HG02571 (cell line): ENCODE results near the gene NGF.

Experiments
- ATAC-seq: cut with Tn5 transposase; IDR thresholded peaks from one replicate; pipeline ENCODE4 v1.9.1; 2021; ENCODE audit warnings: mild to moderate bottlenecking, moderate library complexity; ENCODE audit not compliant: unreplicated experiment

Gene NGF

DNA sequence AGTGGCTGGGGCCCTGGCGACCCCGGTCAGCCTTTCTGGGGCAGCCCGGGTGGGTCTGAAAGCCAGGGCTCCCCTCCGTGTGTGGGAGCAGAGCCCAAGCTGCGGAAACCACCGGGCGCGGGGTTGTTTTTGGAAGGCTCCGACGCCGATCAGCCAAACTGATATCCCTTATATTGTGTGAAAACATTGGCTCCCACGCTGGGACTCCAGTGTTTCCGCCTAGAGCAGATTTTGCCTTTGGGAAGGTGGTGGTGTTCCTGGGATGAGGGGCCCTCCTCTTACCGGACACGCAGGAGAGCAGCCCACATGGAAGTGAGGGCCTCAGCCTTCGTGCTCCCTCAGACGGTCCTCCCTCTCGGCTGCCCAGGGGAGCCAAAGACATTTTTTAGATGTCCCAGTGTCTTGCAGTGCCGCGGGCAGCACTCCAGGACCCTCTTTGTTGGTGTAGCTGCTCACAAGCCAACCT lies 54.3 kb downstream of the NGF start:
- no peak for ATAC-seq

DNA sequence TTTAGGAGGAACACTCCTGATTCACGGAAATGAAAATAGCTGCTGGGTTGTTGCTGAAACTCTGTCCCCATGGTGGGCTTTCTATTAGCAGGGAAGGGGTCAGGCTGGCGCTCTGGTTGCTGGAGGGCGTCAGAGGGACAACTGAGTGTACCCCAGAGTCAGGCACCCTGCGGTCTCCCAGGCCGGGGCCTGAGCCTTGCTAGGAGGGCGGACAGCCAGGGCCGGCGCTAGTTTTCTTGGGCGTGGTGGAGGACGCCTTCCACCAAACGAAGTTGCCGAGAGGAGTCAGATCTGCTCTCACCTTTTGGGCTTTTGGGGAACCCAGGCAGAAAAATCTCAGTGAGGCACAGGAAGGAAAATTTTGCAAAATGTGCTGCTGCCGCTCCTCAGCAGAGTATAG lies 54.8 kb downstream of the NGF start:
- ATAC-seq: no peak

DNA sequence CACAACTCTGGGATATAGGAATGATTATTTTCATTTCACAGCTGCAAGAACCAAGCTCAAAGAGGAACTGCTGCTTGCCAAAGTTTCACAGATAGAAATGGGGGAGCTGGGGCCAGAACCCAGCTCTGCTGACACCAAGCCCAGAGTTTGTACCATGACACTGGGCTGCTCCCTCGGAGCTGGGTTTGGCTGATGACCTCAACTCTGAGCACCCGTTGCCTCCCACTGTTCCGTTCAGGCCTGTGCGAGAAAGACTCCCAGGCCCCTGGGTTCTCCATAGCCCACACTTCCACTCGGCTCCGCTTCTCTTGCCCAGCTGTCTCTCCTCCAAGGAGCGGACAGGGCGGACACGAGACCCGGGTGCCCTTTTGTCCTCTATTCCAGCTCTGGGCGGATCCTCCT lies 55.2 kb downstream of the NGF start:
- no peak for ATAC-seq

DNA sequence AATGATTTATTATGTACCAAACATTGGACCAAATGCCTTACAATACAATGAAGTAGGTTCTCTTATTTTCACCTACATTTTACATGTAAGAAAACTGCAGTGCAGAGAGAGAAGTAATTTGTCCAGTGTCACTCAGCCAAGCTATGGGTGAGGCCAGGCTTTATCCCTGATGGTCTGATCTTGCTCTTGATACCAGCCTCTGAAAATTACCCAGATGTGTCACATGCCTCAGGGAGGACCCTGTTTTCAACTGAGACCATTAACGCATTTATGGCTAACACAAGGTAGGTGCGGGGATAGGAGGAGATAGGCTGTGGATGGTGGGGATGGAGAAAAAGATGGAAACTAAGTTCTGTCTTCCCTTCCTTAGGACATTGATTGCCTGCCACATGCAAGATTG lies 56.9 kb downstream of the NGF start:
- no peak for ATAC-seq

DNA sequence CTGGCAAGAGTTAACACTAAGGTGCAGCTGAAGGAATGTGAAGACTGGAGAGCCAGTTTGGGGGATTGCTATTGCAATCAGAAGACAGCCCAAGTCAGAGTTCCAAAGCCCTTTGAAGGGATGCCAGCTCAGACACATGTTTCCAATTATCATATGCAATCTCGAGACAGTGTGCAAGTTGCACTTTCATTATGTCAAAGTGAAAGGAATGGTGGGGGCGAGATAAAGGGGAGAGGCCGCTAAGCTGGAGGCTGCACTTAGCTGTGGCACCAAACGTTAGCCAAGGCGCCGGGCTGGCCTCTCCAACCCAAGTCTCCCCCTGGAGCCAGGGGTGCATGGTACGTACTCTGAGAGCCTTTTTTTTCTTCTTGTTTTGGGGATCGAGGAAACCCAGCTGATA lies 58.0 kb downstream of the NGF start:
- ATAC-seq: no peak

DNA sequence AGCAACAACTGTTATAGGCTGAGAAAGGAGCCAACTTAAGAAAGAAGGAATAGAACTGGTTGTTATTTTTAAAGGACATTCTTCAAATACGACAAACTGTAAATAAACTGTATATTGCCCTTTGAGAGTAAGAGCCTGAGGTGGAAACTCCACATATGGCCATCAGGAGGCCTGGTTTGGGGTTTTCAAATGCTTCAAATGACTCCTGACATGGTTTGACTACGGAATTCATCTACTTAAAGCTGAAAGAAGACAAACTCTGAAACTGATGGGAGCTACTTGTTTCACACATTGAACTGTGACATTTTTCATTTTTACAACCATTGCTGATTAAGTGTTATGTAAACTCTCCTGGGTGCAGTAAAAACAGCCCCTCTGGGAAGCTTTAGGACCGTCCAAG lies 59.8 kb downstream of the NGF start:
- ATAC-seq: no peak

DNA sequence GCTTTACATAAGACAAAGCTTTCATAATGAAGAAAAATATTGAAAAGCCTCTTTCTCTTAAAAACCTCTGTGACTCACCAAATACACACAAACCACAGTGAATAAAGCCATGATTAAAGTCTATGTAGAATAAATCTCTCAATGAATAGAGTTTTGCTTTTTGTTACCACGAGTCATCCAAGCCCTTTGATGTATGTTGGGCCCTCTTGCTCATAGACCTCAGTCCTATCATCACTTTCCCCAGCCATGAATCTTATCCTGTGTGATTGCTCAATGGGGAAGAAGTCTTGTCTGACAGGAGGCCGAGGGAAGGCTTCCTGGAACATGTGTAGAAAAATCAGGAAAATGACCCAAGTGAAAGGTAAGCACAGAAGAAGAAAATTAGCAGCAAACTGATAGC lies 60.8 kb downstream of the NGF start:
- no peak for ATAC-seq

DNA sequence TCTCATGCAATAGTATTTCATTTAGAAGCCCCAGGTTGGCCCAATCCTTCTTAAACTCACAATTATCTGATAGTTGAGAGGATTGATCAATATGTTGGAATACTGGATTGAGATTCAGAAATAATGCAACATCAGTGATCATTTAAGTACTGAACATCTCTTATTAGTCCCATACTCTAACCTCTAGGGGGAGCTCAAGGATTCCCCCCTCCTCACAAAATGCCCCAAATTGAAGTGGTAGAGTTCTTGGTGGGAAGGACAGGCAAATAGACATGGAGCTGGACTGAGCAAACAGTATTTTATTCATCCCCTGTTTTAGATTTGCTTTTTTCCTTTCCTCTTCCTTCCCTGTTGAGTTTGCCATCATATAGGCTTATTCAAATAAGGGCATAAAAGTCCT lies 62.8 kb downstream of the NGF start:
- no peak for ATAC-seq

DNA sequence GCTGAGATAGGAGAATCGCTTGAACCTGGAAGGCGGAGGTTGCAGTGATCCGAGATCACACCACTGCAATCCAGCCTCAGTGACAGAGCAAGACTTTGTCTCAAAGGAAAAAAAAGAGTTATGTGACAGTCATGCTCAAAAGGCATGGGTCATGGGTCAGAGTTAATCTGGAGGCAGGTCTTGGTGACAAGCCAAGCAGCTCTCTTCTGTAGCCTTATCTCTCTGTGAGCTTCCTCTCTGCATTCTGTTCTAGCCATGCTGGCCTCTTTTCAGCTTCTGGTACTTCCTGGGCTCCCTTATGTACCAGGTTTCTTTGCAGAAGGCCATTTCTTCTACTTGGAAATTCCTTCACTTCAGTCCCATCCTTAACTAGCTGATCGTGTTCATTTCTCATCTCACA lies 63.6 kb downstream of the NGF start:
- ATAC-seq: no peak

DNA sequence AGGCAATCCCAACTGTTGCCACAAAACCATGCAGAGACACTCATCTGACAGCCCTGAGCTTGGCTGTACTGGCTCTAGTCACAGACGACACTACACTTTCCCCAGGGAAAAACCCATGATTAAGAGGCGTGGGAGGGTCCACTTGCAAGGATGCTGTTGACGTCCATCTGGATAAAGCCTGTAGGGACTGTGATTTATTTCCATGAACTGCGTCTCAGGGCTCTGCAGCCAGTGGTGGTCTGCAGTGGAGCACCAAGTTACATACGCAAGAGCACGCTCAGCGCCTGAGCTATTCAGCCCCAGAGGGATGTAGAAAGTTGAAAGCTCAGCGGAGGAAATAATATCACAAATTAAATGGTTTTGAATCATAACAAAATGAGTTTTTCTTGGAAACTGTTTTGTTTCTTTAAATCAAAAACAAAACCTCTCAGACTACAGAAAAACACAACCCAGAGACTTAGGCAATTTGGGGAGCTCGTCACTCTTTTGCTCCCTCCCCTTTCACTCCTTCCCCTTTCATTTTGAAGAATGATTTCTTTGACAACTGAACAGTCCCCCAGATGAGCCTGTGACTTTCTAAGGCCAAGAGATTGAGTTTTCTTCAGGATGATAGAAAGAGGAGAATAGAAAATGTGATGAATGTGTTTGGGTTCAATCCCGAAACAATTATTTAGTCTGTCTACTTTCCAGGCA lies 71.2 kb downstream of the NGF start:
- no peak for ATAC-seq

DNA sequence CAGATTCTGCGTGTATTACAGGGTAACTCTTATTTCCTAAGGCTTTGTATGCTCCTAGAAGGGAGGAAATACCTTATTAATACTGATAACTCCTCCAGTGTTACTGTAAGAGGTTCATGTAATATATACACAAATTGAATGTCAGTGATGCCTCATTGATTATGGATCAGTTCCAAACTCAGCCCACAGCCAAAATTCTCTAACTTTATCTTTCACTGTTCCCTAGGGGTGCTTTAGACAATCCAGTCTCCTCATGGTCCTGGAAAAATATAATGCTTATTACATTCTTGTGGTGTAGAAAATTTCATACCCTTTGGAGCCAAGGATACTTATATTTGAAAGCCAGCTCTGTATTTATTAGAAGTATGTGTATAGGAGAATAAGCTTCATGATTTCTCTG lies 73.0 kb downstream of the NGF start:
- no peak for ATAC-seq

DNA sequence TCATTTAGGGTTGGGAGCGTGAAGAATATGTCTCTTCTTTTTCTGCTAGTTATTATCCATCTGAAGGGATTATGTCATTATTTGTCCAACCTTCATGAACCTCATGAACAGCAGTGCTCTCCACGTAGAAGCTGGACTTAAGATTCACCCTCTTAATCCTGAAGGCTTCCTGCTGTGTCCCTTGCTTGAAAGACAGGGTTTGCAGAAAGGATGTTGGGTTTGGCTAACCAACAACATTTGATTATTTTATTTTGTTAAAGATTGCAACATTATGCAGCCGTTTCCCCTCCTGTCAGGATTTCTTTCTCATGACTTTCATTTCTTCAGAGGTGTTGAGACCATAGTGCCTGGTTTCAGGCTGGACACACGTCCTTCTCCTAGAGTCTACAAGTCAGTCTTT lies 75.2 kb downstream of the NGF start:
- ATAC-seq: no peak

DNA sequence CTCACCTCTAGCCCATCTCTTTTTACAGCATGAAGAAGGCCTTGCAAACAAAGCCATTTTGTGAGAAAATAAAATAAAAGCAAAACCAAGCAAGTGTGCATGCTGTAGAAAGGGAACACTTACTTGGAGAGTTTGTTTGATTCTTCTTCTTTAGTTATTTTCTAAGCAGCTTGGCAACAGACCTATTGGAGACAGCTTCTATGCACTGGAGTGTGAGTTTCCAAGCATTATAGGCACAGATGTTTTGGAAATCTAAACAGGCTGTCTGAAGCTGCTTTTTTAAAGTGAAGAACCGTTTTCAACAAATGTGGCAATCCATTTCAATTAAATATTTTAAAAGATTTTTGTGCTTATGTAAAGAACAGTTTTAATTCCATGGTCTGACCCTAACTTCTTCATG lies 76.6 kb downstream of the NGF start:
- no peak for ATAC-seq

DNA sequence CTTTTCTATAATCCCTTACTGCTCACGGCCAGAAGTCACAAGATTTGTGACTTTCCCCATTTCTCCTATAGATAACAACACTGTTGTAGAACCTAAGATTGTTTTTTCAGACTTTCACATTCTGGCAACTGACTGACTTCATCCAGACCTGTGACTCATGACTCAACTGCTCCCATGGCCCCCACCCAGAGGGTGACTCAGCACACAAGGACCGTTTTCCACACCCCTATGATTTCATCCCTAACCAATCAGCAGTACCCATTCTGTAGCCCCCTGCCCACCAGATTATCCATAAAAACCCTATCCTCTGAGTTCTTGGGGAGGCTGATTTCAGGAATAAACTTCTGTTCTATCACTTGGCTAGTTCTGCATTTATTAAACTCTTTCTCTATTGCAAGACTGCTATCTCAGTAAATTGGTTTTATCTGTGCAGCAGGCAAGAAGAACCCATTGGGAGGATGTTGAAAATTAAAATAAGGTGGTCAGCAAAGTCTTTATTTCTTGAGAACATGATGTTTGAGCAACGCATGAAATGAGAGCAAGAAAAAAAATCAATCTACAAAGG lies 79.7 kb downstream of the NGF start:
- ATAC-seq: no peak

DNA sequence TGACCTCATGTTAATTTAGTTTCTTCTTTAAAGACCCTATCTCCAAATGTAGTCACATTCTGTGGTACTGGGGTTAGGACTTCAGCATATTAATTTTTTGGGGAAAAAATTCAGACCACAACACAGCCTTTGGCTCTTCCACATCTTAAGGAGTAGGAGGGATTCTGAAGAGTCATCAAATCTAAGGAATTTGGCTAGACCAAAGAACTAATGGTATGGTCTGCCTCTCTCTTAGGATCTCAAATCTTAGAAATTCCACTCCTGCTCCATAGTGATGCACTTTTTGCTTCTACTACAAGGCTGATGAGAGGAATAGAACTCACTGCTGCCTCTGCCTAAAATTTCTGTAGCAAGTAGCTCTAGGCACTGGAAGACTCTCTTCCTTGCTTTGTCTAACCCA lies 80.5 kb downstream of the NGF start:
- ATAC-seq: no peak

DNA sequence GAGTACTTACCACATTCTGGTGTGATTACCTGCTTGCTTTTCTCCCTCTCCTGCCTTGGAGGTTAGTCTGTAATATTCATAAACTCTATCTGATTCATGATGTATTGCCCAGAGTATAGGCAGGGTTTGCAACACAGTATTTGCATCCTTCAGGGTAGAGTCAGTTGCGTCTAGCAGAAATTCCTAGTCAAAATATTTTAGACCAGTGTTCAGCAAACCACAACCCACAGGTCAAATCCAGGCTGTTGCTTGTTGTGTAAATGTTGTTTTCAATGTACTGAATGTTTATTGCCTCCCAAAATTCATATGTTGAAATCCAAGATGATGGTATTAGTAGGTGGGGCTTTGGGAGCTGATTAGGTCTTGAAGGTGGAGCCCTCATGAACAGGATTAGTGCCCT lies 82.9 kb downstream of the NGF start:
- ATAC-seq: no peak

DNA sequence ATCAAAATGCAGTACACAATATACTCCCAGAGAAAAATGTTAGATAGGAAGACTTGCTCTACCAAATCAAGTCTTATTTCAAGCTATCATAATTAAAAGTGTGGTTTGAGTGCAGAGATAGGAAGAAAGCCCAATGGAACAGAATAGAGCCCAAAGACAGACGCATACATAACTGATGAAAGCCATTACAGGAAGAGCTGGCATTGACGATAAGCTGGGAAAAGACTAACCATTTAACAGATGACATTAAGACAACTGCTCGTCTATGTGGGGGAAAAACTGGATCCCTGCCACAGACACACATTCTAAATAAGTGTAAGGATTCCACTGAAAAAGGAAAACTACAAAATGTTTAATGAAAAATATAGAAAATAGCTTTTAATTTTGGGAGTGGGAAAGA lies 85.5 kb downstream of the NGF start:
- no peak for ATAC-seq

DNA sequence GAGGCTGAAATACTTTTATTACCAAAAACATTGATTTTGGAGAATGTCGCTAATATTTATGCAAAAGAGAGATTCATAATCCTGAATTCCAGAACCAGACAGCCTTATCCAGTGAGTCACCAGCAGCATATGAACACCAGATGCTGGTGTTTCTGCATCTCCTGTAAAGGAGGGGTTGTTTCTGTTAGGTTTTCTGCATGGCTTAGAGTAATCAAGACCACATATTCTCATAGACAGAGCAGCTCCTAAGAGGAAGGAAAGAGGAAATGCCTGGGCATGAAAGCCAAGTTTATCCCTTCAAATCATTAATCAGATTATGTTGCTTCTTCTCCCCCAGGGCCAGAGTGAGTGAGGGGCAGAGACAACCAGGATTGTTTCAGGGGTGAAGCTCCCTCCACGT lies 86.2 kb downstream of the NGF start:
- ATAC-seq: no peak

DNA sequence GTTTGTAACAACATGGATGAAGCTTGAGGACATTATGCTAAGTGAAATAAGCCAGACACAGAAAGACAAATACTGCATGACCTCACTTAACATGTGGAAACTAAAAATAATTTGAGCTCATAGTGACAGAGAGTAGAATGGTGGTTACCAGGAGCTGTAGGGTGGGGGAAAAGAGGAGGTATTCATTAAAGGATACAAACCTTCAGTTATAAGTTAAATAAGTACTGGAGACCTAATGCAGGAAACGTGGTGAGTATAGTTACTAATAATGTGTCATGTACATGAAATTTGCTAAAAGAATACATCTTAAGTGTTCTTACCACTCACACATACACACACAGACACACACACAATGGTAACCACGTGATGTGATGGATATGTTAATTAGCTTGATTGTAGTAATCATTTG lies 86.7 kb downstream of the NGF start:
- no peak for ATAC-seq

DNA sequence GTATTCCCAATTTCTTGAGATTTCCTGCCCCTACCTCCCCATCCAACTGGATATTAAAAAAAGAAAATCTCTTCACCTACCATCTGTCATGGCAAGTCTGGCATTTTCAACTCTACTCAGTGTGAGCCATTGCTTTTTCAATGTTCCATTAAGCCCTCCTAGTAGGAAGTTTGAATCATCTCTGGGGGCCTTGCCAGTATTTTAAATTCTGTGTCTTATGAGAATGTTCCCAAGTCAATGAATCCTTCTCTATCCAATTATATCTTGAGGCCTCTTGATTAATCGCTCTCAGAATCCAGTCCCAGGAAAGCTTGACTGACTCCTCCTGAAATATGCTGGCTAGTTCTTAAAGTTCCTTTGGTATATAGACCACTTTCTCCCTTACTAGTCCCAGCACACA lies 91.5 kb downstream of the NGF start:
- ATAC-seq: no peak

DNA sequence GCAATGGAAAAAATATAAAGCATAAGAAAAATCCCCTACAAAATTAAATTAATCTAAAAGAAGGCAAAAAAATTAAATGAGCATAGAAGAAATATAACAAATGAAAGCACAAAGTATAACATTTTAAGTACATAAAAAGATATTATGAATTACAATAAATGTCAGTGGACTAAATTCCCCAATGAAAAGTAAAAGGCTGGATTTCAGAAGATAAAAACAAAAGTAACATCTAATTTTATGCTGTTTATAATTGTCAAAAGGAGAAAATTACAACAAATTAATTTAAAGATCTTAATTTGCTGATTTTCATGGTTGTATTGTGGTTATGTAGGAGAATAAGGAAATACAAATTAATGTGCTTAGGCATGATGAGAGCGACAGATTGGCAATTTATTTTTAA lies 92.8 kb downstream of the NGF start:
- no peak for ATAC-seq

DNA sequence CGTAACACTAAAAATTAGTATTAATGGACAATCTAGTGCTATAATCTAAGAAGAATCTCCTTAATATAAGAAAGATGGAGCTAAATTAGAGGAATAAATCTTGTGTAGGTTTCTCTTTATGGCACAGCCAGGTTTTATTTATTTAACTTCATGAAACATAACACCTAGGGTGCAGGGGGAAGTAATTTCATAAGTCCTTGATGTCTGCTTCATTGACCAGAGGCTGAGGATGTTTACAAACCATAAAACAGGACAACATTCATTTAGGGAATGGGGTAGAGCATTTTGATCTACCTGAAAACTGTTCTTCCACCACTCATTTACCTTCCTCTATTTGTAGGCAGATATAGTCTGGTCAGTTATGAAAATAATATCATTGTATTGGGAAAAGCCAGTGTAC lies 95.5 kb downstream of the NGF start:
- no peak for ATAC-seq

DNA sequence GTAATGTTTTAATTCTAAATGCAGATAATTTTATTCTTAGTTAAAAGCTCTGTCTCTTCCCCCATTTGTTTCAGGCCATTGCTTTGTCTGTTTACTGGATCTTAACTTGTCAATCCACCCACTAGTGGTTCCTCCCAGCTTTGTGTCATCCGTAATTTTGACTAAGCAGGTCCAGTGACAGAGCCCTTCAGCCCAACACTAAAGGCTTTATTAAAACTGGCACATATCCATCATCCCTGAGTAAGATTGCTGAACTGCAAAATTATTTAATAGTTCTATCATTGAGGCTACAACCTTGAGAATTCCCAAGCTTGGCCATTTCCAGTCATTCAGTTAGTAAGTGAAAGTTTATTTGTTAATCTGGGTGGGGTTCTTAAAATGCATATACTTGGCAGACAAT lies 96.7 kb downstream of the NGF start:
- no peak for ATAC-seq
